B cell (primary cell): ENCODE results near the gene TCEA3. TPM values are rescaled to one million over a fixed set of nuclear protein-coding genes. Genes with fewer than 3 reads are reported as not detected.

Source experiments
- ATAC-seq: fragments of 200-7000 bp; cut with Tn5 transposase; one replicate; pipeline ENCODE4 v1.10.0; 2021; ENCODE audit warnings: low read depth, mild to moderate bottlenecking, moderate number of reproducible peaks, moderate library complexity
- CTCF ChIA-PET: fragments of 350-600 bp; sonication (Branson Sonifier 250); formaldehyde crosslinking; loops from one replicate; lab custom pipeline; 2021; ENCODE audit warnings: antibody characterized with exemption, inconsistent platforms; lab: Charles Lee
- POLR2A ChIA-PET: fragments of 350-600 bp; sonication (Branson Sonifier 250); formaldehyde crosslinking; loops from one replicate; lab custom pipeline; 2021; ENCODE audit warnings: antibody characterized with exemption; lab: Charles Lee
- DNase-seq: peaks from one replicate; pipeline ENCODE4 v3.0.0; 2013
- H2AFZ ChIP-seq: 2 replicates; pipeline ENCODE4 v1.6.1; 2012; ENCODE audit warnings: mild to moderate bottlenecking, low read depth, low read length; ENCODE audit not compliant: insufficient read depth, poor library complexity, severe bottlenecking
- H3K27ac ChIP-seq, 2 donors: 1 replicate in 1 of 2; 2 replicates in 1 of 2; pipeline ENCODE4 v1.5.1; 2012 to 2013; ENCODE audit warnings: low read length in 2 of 2, mild to moderate bottlenecking in 2 of 2, moderate library complexity in 1 of 2
- H3K27me3 ChIP-seq, 4 experiments: fragments of 200-600 bp in 1 of 4; sonication (generic) in 1 of 4; replicated peaks in 1 of 4; 1 replicate in 2 of 4; 2 replicates in 2 of 4; pipeline versions ENCODE4 v1.6.1 to v1.7.0; 2013 to 2016; ENCODE audit warnings: low read length in 3 of 4, mild to moderate bottlenecking in 2 of 4, mixed read lengths in 1 of 4, moderate library complexity in 1 of 4; ENCODE audit not compliant: insufficient read depth in 4 of 4, control insufficient read depth in 3 of 4; ENCODE audit errors: control extremely low read depth in 1 of 4
- H3K36me3 ChIP-seq, 2 experiments: replicated peaks in 1 of 2; 1 replicate in 1 of 2; 2 replicates in 1 of 2; pipeline versions ENCODE4 v1.6.1 to v1.7.1; 2013; ENCODE audit warnings: low read length in 1 of 2; ENCODE audit not compliant: insufficient read depth in 2 of 2, control insufficient read depth in 1 of 2; ENCODE audit errors: control extremely low read depth in 1 of 2, extremely low read depth in 1 of 2
- H3K4me1 ChIP-seq, 2 donors: fragments of 200-600 bp in 1 of 2; sonication (generic) in 1 of 2; 1 replicate in 1 of 2; 2 replicates in 1 of 2; pipeline versions ENCODE4 v1.5.1 to v1.6.1; 2013 to 2017; ENCODE audit warnings: low read length in 2 of 2; ENCODE audit not compliant: control insufficient read depth in 2 of 2, insufficient read depth in 2 of 2
- H3K4me2 ChIP-seq: replicated peaks from 2 replicates; pipeline ENCODE3; 2012; ENCODE audit warnings: mild to moderate bottlenecking, low read depth, low read length; ENCODE audit not compliant: poor library complexity, severe bottlenecking
- H3K4me3 ChIP-seq, 5 experiments: fragments of 200-600 bp in 1 of 5; sonication (generic) in 1 of 5; 1 replicate in 3 of 5; 2 replicates in 2 of 5; pipeline versions ENCODE4 v1.5.1 to v1.7.0; 2011 to 2016; ENCODE audit warnings: low read length in 4 of 5, mild to moderate bottlenecking in 4 of 5, low read depth in 2 of 5, control low read depth in 1 of 5, moderate library complexity in 1 of 5; ENCODE audit not compliant: insufficient read depth in 1 of 5; ENCODE audit errors: control extremely low read depth in 1 of 5, extremely low read depth in 1 of 5
- H3K79me2 ChIP-seq: fragments of 200-600 bp; sonication (generic); one replicate; pipeline ENCODE4 v1.6.0; 2016; ENCODE audit warnings: low read length; ENCODE audit not compliant: control insufficient read depth, insufficient read depth
- H3K9ac ChIP-seq: fragments of 200-600 bp; sonication (generic); 2 replicates; pipeline ENCODE4 v1.6.1; 2017; ENCODE audit warnings: mild to moderate bottlenecking, low read length, moderate library complexity
- H3K9me3 ChIP-seq, 3 donors: one replicate each; pipeline versions ENCODE4 v1.6.1 to v1.7.1; 2013; ENCODE audit warnings: low read length in 2 of 3; ENCODE audit not compliant: control insufficient read depth in 2 of 3, insufficient read depth in 1 of 3; ENCODE audit errors: control extremely low read depth in 1 of 3
- H4K20me1 ChIP-seq: 2 replicates; pipeline ENCODE4 v1.6.0; 2012; ENCODE audit warnings: mild to moderate bottlenecking, low read length; ENCODE audit not compliant: insufficient read depth, control insufficient read depth, poor library complexity, severe bottlenecking
- H3K27ac Mint-ChIP-seq: one replicate; pipeline ENCODE4 v1.8.0; 2021; ENCODE audit warnings: mixed read lengths
- H3K27me3 Mint-ChIP-seq: one replicate; pipeline ENCODE4 v1.8.0; 2021; ENCODE audit warnings: mixed read lengths
- H3K4me1 Mint-ChIP-seq: one replicate; pipeline ENCODE4 v1.8.0; 2021; ENCODE audit warnings: mixed read lengths
- H3K4me3 Mint-ChIP-seq: one replicate; pipeline ENCODE4 v1.8.0; 2021; ENCODE audit warnings: mixed read lengths
- H3K9me3 Mint-ChIP-seq: one replicate; pipeline ENCODE4 v1.8.0; 2022; ENCODE audit warnings: mixed read lengths; ENCODE audit not compliant: insufficient read depth
- EZH2 ChIP-seq: IDR thresholded peaks from 2 replicates; pipeline ENCODE4 v1.6.1; 2012; ENCODE audit warnings: borderline replicate concordance, low read depth, mild to moderate bottlenecking, moderate library complexity, low read length; ENCODE audit not compliant: insufficient read depth, poor library complexity, severe bottlenecking
- WGBS: methylation state at CpG from one replicate; pipeline ENCODE4 v1.1.5; 2013; ENCODE audit warnings: missing lambda C conversion rate; ENCODE audit not compliant: insufficient coverage; 5-methylcytosine and 5-hydroxymethylcytosine counted together
- intact Hi-C: fragments of 100-400 bp; cut with micrococcal nuclease; formaldehyde crosslinking; loops from one replicate; pipeline ENCODE4 v1.10.0; 2022
- polyA plus RNA-seq: library from polyadenylated mRNA; depleted of rRNA; stranded (reverse); fragments of >200 nt; gene quantifications from 2 replicates; pipeline ENCODE4 v1.2.3, GENCODE V29; 2012
- total RNA-seq, 2 donors: library from RNA; stranded (reverse); fragments of 120-200 nt in 1 of 2; gene quantifications; 1 replicate in 1 of 2; 2 replicates in 1 of 2; pipeline versions ENCODE4 v1.2.3 to v1.2.4, GENCODE V29; 2013 to 2022
- TF ChIP-seq, protein P1 (sequence below): fragments of 200-600 bp; IDR thresholded peaks from one replicate; pipeline ENCODE4 v1.8.0; 2022; ENCODE audit warnings: antibody characterized with exemption, mild to moderate bottlenecking

TCEA3 gene
- total and polyA plus RNA-seq, 2 donors (not counting 1 experiment from before 2014, with no cell fraction given), result 0.22 TPM; not detected in 1

DNA sequence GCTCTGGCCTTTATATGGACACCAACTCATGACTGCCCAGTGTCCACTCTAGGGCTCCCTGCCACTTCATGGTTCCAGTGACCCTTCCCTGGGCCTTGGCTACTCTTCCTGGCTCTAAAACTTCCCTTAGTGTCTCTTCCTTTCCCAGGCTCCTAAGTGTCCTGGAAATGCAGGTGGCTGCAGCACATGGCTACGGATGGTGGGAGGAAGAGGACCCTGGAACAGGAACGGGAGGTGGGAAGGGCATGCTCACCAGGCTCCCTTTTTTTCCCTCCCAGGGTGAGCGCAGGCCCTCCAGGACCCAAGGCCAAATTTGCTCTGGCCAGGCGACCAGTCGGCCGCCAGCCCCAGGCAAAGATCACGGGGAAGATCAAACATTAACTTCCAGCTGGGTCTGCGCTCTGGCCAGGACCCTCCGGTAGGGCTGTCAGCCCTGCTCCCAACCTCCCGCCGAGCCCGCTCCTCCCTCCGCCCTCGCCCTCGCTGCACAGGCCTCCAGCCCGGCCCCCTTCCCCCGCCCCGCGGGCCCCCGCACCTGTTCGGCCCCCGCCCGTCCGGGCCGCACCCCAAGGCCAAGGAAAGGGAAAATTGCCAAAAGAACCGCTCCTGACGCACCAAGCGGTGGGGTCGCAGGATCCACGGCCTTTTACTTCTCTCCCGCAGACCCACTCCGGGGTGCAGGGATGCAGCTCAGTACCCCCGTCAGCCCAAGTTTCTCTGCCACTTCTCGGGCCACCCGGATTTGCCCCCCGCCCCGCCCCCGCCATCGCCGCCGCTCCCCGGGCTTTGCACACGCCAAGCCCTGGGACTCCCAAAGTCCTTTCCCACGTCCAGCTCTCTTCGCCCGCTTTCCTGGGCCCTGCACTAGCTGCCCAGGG, 894 bp downstream of the TCEA3 start:
- Mint-ChIP-seq H3K4me3 (peak overlapping the region; percentile 89), H3K9me3 (no peaks in the 10 kb centered on the region), H3K27ac (no peak overlapping the region), H3K27me3 (peaks cover 55% of the 10 kb centered on the region), H3K4me1 (peaks cover 21% of the 10 kb centered on the region)
- Histone ChIP-seq H3K4me3 (peak overlapping the region in 4 of 5 experiments; percentile 25 to 58 (median 52)), H3K4me1 (peaks cover 21 to 27% of the 10 kb centered on the region in 2 donors), H3K27ac (no peak overlapping the region), H3K27me3 (peaks cover 0 to 56% (median 28%) of the 10 kb centered on the region in 4 experiments), H3K9ac (peak overlapping the region; percentile 56), H3K4me2 (peak overlapping the region; percentile 89), H3K36me3 (no peaks in the 10 kb centered on the region), H3K9me3 (peaks cover 0 to 6% (median 0%) of the 10 kb centered on the region in 3 donors), H4K20me1 (no peaks in the 10 kb centered on the region), H3K79me2 (no peaks in the 10 kb centered on the region), H2AFZ (peak overlapping the region; percentile 77)
- DNase-seq (no peak), ATAC-seq (no peak)
- TF ChIP-seq EZH2, result no peak
- TF ChIP-seq, protein P1, sequence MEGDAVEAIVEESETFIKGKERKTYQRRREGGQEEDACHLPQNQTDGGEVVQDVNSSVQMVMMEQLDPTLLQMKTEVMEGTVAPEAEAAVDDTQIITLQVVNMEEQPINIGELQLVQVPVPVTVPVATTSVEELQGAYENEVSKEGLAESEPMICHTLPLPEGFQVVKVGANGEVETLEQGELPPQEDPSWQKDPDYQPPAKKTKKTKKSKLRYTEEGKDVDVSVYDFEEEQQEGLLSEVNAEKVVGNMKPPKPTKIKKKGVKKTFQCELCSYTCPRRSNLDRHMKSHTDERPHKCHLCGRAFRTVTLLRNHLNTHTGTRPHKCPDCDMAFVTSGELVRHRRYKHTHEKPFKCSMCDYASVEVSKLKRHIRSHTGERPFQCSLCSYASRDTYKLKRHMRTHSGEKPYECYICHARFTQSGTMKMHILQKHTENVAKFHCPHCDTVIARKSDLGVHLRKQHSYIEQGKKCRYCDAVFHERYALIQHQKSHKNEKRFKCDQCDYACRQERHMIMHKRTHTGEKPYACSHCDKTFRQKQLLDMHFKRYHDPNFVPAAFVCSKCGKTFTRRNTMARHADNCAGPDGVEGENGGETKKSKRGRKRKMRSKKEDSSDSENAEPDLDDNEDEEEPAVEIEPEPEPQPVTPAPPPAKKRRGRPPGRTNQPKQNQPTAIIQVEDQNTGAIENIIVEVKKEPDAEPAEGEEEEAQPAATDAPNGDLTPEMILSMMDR, result no peak
- POLR2A ChIA-PET, result interaction anchor here (0.7 kb wide), 1 partner anchor 50 kb away, joined by 3 read pairs; no protein-coding TSS in a partner anchor
- CTCF ChIA-PET, result interaction anchor here (1.5 kb wide), 1 partner anchor 20 kb away, joined by 4 read pairs; no protein-coding TSS in a partner anchor
- 22% methylated on average over 42 of the region's 46 CpGs for WGBS
- intact Hi-C loops, result no loop called here

DNA sequence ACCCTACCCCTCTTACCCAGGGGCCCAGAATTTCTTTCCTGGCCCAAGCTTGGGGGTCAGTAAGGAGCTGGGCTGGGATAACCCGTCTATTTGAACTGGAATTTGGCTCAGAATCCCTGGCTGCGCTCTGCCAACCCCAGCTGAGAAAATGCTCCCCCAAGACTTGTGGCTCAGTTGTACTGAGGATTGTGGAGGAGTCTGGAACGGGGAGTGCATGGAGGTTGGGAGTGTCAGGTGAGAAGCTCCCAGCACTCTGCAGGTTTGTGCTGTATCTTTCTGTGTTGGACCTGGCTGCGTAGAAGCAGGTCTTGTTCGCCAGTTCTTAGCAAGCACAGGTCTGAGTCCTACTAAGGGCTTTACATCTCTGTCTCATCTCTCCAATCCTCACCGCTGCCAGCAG, 1.6 kb downstream of the TCEA3 start:
- H3K4me2 ChIP-seq, result no peak overlapping the region
- ChIA-PET POLR2A (no interaction called here), CTCF (interaction anchor here (1.3 to 2.8 kb wide), 2 partner anchors 19 to 215 kb away, joined by 5 to 12 read pairs; no protein-coding TSS in a partner anchor)
- Mint-ChIP-seq H3K9me3 (no peaks in the 10 kb centered on the region), H3K4me3 (no peak overlapping the region), H3K27me3 (peaks cover 50% of the 10 kb centered on the region), H3K27ac (no peak overlapping the region), H3K4me1 (peaks cover 21% of the 10 kb centered on the region)
- DNase-seq, result no peak
- no peak overlapping the region for H3K4me3 ChIP-seq
- peaks cover 21 to 27% of the 10 kb centered on the region in 2 donors for H3K4me1 ChIP-seq
- H3K27me3 ChIP-seq, result peaks cover 0 to 49% (median 28%) of the 10 kb centered on the region in 4 experiments
- ATAC-seq, result no peak
- no peak overlapping the region for H3K27ac ChIP-seq
- no peaks in the 10 kb centered on the region for H3K79me2 ChIP-seq
- WGBS, result 93% methylated on average over 6 of the region's 6 CpGs
- H2AFZ ChIP-seq, result no peak overlapping the region
- no peaks in the 10 kb centered on the region for H4K20me1 ChIP-seq
- intact Hi-C loops, result no loop called here
- no peaks in the 10 kb centered on the region for H3K36me3 ChIP-seq
- TF ChIP-seq, protein P1, result no peak
- TF ChIP-seq EZH2, result no peak
- no peak overlapping the region for H3K9ac ChIP-seq
- H3K9me3 ChIP-seq, result peaks cover 0 to 6% (median 0%) of the 10 kb centered on the region in 3 donors
